HepG2 (cell line): ENCODE data around the gene NCKIPSD. TPM values are rescaled to one million over a fixed set of nuclear protein-coding genes. Genes with fewer than 3 reads are reported as not detected.

Source experiments
- ATAC-seq: fragments of 200-7000 bp; cut with Tn5 transposase; 3 replicates; pipeline ENCODE4 v1.9.1; 2020; ENCODE audit warnings: mild to moderate bottlenecking, moderate library complexity
- BruUV-seq: library from RNA; stranded (reverse); fragments of 400-500 nt; replicated peaks from 2 replicates; lab custom pipeline; 2021; lab: Mats Ljungman, UMichigan
- CTCF ChIA-PET: fragments of 300-600 bp; formaldehyde crosslinking; extraction: SDS; loops from one replicate; lab custom pipeline; 2021; ENCODE audit warnings: low total read pairs, inconsistent platforms, low intra/inter-chr PET ratio; lab: Yijun Ruan, JAX
- POLR2A ChIA-PET: fragments of 350-600 bp; sonication (Branson Sonifier 250); formaldehyde crosslinking; loops from one replicate; lab custom pipeline; 2020; ENCODE audit warnings: antibody characterized with exemption, inconsistent platforms; lab: Yijun Ruan, JAX
- DNase-seq: peaks from one replicate; pipeline ENCODE4 v3.0.0-alpha.2; 2015; ENCODE audit warnings: low spot score
- FAIRE-seq: peaks from 3 replicates; lab custom pipeline; 2011; peaks lifted over from hg19 to GRCh38; lab: Jason Lieb, UNC
- H2AFZ ChIP-seq: one replicate; pipeline ENCODE4 v1.6.1; 2011; ENCODE audit warnings: low read length, inconsistent platforms
- H3K27ac ChIP-seq: fragments of 300-600 bp; 3 replicates; pipeline ENCODE4 v1.8.0; 2011; ENCODE audit warnings: mixed run types, mild to moderate bottlenecking, mixed read lengths, low read length, inconsistent platforms; ENCODE audit not compliant: insufficient read depth; ENCODE audit errors: extremely low read length
- H3K27me3 ChIP-seq, 2 experiments: fragments of 200-600 bp in 1 of 2; 2 replicates in 1 of 2; 3 replicates in 1 of 2; pipeline versions ENCODE4 v1.6.0 to v1.8.0; 2011; ENCODE audit warnings: low read length in 2 of 2, mild to moderate bottlenecking in 2 of 2, moderate library complexity in 2 of 2, inconsistent platforms in 1 of 2; ENCODE audit not compliant: insufficient read depth in 2 of 2, control insufficient read depth in 1 of 2
- H3K36me3 ChIP-seq, 2 experiments: fragments of 200-600 bp in 1 of 2; replicated peaks in 1 of 2; 2 replicates in 1 of 2; 3 replicates in 1 of 2; pipeline versions ENCODE4 v1.5.1 to v1.8.0; 2011; ENCODE audit warnings: low read length in 2 of 2, inconsistent platforms in 1 of 2; ENCODE audit not compliant: insufficient read depth in 2 of 2, control insufficient read depth in 1 of 2
- H3K4me1 ChIP-seq: 2 replicates; pipeline ENCODE4 v1.5.1; 2012; ENCODE audit warnings: low read length, inconsistent platforms; ENCODE audit not compliant: insufficient read depth
- H3K4me2 ChIP-seq: 2 replicates; pipeline ENCODE4 v1.6.0; 2011; ENCODE audit warnings: low read depth, low read length, inconsistent platforms
- H3K4me3 ChIP-seq, 3 experiments: fragments of 200-600 bp in 1 of 3; sonication (generic), shearing (Covaris generic) in 1 of 3; replicated peaks in 1 of 3; 2 replicates each; pipeline ENCODE4 v1.5.1; 2011 to 2016; ENCODE audit warnings: low read length in 3 of 3, inconsistent platforms in 2 of 3, low read depth in 2 of 3, mild to moderate bottlenecking in 2 of 3, control low read depth in 1 of 3, mixed read lengths in 1 of 3; ENCODE audit not compliant: insufficient read depth in 1 of 3
- H3K79me2 ChIP-seq: one replicate; pipeline ENCODE4 v1.6.1; 2011; ENCODE audit warnings: low read length, inconsistent platforms; ENCODE audit not compliant: insufficient read depth
- H3K9ac ChIP-seq: 2 replicates; pipeline ENCODE4 v1.6.0; 2011; ENCODE audit warnings: mild to moderate bottlenecking, low read depth, low read length, inconsistent platforms; ENCODE audit not compliant: insufficient read depth
- H3K9me3 ChIP-seq: 2 replicates; pipeline ENCODE4 v1.5.1; 2012; ENCODE audit warnings: mild to moderate bottlenecking, low read length
- H4K20me1 ChIP-seq: 2 replicates; pipeline ENCODE4 v1.6.0; 2011; ENCODE audit warnings: inconsistent platforms, mild to moderate bottlenecking, low read length, moderate library complexity; ENCODE audit not compliant: insufficient read depth
- BCL6 ChIP-seq: IDR thresholded peaks from 2 replicates; pipeline ENCODE4 v1.6.1; 2016; ENCODE audit warnings: missing genetic modification reagents, missing compliant biosample characterization
- ELF1 ChIP-seq: sonication (generic); formaldehyde crosslinking; IDR thresholded peaks from 2 replicates; pipeline ENCODE4 v1.4.0; 2020; ENCODE audit warnings: missing genetic modification reagents
- RCOR2 ChIP-seq: IDR thresholded peaks from 2 replicates; pipeline ENCODE4 v1.6.1; 2016; ENCODE audit warnings: missing biosample characterization, missing genetic modification reagents
- SALL2 ChIP-seq: sonication (generic); formaldehyde crosslinking; IDR thresholded peaks from 2 replicates; pipeline ENCODE4 v1.8.1; 2023; ENCODE audit warnings: mild to moderate bottlenecking, missing genetic modification reagents, inconsistent platforms
- SRSF1 ChIP-seq: fragments of 200-400 bp; formaldehyde crosslinking; optimal IDR thresholded peaks from 2 replicates; pipeline ENCODE3; 2017; ENCODE audit warnings: mild to moderate bottlenecking, low read depth, low read length, moderate library complexity
- U2AF1 ChIP-seq: fragments of 200-400 bp; formaldehyde crosslinking; optimal IDR thresholded peaks from 2 replicates; pipeline ENCODE3; 2017; ENCODE audit warnings: mild to moderate bottlenecking, low read depth, low read length
- WGBS: methylation state at CpG from one replicate; pipeline ENCODE4 v1.1.6; 2017; ENCODE audit warnings: low lambda C conversion rate; 5-methylcytosine and 5-hydroxymethylcytosine counted together
- in situ Hi-C: cut with HindIII; loops from 2 replicates; pipeline ENCODE4 v1.10.0; 2017; ENCODE audit warnings: low pct_unique_long_range_greater_than_20kb; ENCODE audit not compliant: extremely low pct_ligation_motif_present
- intact Hi-C: fragments of 100-400 bp; cut with micrococcal nuclease; formaldehyde crosslinking; loops from one replicate; pipeline ENCODE4 v1.10.0; 2022; ENCODE audit not compliant: unreplicated experiment
- polyA plus RNA-seq, 8 experiments: library from polyadenylated mRNA; depleted of rRNA in 3 of 8; stranded (reverse) in 7 of 8; unstranded in 1 of 8; fragments of >200 nt; fragmentation: Illumina TruSeq in 4 of 8; extraction: Trizol in 4 of 8; gene quantifications; 2 replicates each; pipeline versions ENCODE4 v1.2.1 to v1.2.3, GENCODE V29; 2011 to 2016; ENCODE audit warnings: low read depth in 4 of 8, missing spikeins in 1 of 8, mixed read lengths in 1 of 8; ENCODE audit not compliant: insufficient read depth in 1 of 8
- total RNA-seq, 5 experiments: library from RNA; depleted of rRNA; stranded (reverse); fragments of >200 nt; fragmentation: Illumina TruSeq; extraction: Trizol; gene quantifications; 2 replicates each; pipeline ENCODE4 v1.2.3, GENCODE V29; 2016; ENCODE audit warnings: low read depth in 1 of 5
- TF ChIP-seq, protein P1 (sequence below), 2 experiments: IDR thresholded peaks; 2 replicates each; pipeline ENCODE4 v1.6.1; 2011 to 2012; ENCODE audit warnings: low read length in 2 of 2, borderline replicate concordance in 1 of 2, low read depth in 1 of 2, mild to moderate bottlenecking in 1 of 2, moderate library complexity in 1 of 2
- TF ChIP-seq, protein P2 (sequence below): sonication (generic); formaldehyde crosslinking; IDR thresholded peaks from 2 replicates; pipeline ENCODE4 v1.8.0; 2022; ENCODE audit warnings: missing genetic modification reagents, mild to moderate bottlenecking, inconsistent platforms, borderline replicate concordance
- TF ChIP-seq, protein P3 (sequence below): sonication (generic); formaldehyde crosslinking; IDR thresholded peaks from 2 replicates; pipeline ENCODE4 v1.8.0; 2022; ENCODE audit warnings: missing genetic modification reagents, mild to moderate bottlenecking, borderline replicate concordance

Gene NCKIPSD
- total and polyA plus RNA-seq, 2 of the 13 experiments (the other 11 are each of a cell fraction or from before 2014, with no cell fraction given), result 13.5 to 35.2 TPM

DNA sequence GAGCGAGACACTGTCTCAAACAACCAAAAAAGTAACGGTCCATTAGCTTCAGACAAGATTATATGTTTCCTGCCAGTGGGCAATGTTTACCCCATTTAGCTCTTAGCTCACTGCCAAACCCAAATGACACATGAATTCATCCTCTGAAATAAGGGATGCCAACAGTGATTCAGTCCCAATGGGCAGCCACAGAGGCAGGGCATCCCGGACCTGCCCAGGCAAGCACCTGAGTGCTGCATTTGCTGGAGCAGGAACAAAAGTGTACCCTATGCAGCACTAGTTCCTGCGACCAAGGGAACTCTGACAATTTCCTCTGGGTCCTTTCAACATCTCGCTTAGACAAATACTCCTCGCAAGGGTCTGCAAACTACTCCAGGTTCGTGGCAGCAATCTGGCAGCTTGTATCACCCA is 23.3 kb upstream of the NCKIPSD start:
- no peak for TF ChIP-seq SALL2
- TF ChIP-seq ELF1 (CRISPR knock-in tag), result no peak
- TF ChIP-seq RCOR2 (CRISPR knock-in tag), result no peak
- TF ChIP-seq U2AF1, result no peak
- TF ChIP-seq BCL6, result no peak
- TF ChIP-seq, protein P1, sequence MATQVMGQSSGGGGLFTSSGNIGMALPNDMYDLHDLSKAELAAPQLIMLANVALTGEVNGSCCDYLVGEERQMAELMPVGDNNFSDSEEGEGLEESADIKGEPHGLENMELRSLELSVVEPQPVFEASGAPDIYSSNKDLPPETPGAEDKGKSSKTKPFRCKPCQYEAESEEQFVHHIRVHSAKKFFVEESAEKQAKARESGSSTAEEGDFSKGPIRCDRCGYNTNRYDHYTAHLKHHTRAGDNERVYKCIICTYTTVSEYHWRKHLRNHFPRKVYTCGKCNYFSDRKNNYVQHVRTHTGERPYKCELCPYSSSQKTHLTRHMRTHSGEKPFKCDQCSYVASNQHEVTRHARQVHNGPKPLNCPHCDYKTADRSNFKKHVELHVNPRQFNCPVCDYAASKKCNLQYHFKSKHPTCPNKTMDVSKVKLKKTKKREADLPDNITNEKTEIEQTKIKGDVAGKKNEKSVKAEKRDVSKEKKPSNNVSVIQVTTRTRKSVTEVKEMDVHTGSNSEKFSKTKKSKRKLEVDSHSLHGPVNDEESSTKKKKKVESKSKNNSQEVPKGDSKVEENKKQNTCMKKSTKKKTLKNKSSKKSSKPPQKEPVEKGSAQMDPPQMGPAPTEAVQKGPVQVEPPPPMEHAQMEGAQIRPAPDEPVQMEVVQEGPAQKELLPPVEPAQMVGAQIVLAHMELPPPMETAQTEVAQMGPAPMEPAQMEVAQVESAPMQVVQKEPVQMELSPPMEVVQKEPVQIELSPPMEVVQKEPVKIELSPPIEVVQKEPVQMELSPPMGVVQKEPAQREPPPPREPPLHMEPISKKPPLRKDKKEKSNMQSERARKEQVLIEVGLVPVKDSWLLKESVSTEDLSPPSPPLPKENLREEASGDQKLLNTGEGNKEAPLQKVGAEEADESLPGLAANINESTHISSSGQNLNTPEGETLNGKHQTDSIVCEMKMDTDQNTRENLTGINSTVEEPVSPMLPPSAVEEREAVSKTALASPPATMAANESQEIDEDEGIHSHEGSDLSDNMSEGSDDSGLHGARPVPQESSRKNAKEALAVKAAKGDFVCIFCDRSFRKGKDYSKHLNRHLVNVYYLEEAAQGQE (IDR thresholded peaks at IDR 0.05; ENCODE audit: borderline replicate concordance in 1 of 2, low read depth in 1 of 2, low read length in 2 of 2), result no peak
- TF ChIP-seq, protein P2, sequence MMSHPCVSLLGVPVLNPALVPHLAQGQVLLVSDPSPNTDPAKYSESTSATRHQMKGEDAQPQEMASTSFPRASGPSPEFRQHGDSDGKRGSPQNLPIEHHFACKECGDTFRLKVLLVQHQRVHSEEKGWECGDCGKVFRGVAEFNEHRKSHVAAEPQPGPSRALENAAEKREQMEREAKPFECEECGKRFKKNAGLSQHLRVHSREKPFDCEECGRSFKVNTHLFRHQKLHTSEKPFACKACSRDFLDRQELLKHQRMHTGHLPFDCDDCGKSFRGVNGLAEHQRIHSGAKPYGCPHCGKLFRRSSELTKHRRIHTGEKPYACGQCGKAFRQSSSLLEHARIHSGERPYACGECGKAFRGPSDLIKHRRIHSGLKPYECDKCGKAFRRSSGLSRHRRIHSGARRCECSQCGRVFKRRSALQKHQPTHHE (CRISPR knock-in tag), result no peak
- TF ChIP-seq SRSF1, result no peak
- TF ChIP-seq, protein P3, sequence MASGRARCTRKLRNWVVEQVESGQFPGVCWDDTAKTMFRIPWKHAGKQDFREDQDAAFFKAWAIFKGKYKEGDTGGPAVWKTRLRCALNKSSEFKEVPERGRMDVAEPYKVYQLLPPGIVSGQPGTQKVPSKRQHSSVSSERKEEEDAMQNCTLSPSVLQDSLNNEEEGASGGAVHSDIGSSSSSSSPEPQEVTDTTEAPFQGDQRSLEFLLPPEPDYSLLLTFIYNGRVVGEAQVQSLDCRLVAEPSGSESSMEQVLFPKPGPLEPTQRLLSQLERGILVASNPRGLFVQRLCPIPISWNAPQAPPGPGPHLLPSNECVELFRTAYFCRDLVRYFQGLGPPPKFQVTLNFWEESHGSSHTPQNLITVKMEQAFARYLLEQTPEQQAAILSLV (CRISPR knock-in tag), result no peak
- TF ChIP-seq, all 625 proteins: peak for 0
- H2AFZ ChIP-seq, result no peak overlapping the region
- H3K36me3 ChIP-seq, result peaks cover 17 to 46% of the 10 kb centered on the region in 2 experiments
- H3K4me2 ChIP-seq, result no peak overlapping the region
- POLR2A ChIA-PET, result interaction anchor here (1.6 to 4.0 kb wide), 3 partner anchors 8 to 31 kb away, joined by 3 to 20 read pairs (median 10); partner anchors contain the start of gene IP6K2
- no peak overlapping the region for H3K9ac ChIP-seq
- no peaks in the 10 kb centered on the region for H3K9me3 ChIP-seq
- intact Hi-C loops (no loop called here), in situ Hi-C loops (no loop called here)
- peaks cover 41% of the 10 kb centered on the region for H3K4me1 ChIP-seq
- H3K4me3 ChIP-seq, result no peak overlapping the region
- ATAC-seq (no peak), DNase-seq (no peak), FAIRE-seq (no peak)
- H3K27me3 ChIP-seq, result no peaks in the 10 kb centered on the region
- CTCF ChIA-PET, result no interaction called here
- TSS peak; percentile 18 for BruUV-seq
- 95% methylated on average over 7 of the region's 7 CpGs for WGBS
- H3K27ac ChIP-seq, result no peak overlapping the region
- H4K20me1 ChIP-seq, result peaks cover 72% of the 10 kb centered on the region
- H3K79me2 ChIP-seq, result peaks cover 88% of the 10 kb centered on the region
